HepG2 (cell line): Measurements from ENCODE around the gene ZFHX3. TPM values are rescaled to one million over a fixed set of nuclear protein-coding genes. Genes with fewer than 3 reads are reported as not detected.

Experiments
- BCL6 ChIP-seq: IDR thresholded peaks from 2 replicates; pipeline ENCODE4 v1.6.1; 2016; ENCODE audit warnings: missing genetic modification reagents, missing compliant biosample characterization
- ELF4 ChIP-seq: sonication (generic); formaldehyde crosslinking; IDR thresholded peaks from 2 replicates; pipeline ENCODE4 v1.5.0; 2020; ENCODE audit warnings: missing genetic modification reagents, mild to moderate bottlenecking, moderate library complexity, borderline replicate concordance
- FOXP1 ChIP-seq, 2 experiments: fragments of 450-650 bp in 1 of 2; IDR thresholded peaks; 2 replicates each; pipeline ENCODE4 v1.6.1; 2017 to 2018; ENCODE audit warnings: antibody characterized with exemption in 1 of 2
- JUND ChIP-seq: sonication (generic); formaldehyde crosslinking; IDR thresholded peaks from 2 replicates; pipeline ENCODE4 v1.8.0; 2022; ENCODE audit warnings: mild to moderate bottlenecking, missing genetic modification reagents
- NR2F6 ChIP-seq, 2 experiments: IDR thresholded peaks; 2 replicates each; pipeline ENCODE4 v1.6.1; 2016; ENCODE audit warnings: antibody characterized with exemption in 1 of 2, mild to moderate bottlenecking in 1 of 2
- RARG ChIP-seq: sonication (generic); formaldehyde crosslinking; IDR thresholded peaks from 2 replicates; pipeline ENCODE4 v1.4.0; 2020; ENCODE audit warnings: low read depth, mild to moderate bottlenecking, missing genetic modification reagents
- RELA ChIP-seq: sonication (generic); formaldehyde crosslinking; IDR thresholded peaks from 2 replicates; pipeline ENCODE4 v1.4.0; 2020; ENCODE audit warnings: missing genetic modification reagents
- SAP130 ChIP-seq: IDR thresholded peaks from 2 replicates; pipeline ENCODE4 v1.6.1; 2016; ENCODE audit warnings: low read depth
- SMAD3 ChIP-seq: sonication (generic); formaldehyde crosslinking; IDR thresholded peaks from 2 replicates; pipeline ENCODE4 v1.4.0; 2020; ENCODE audit warnings: missing genetic modification reagents
- SOX13 ChIP-seq, 3 experiments: fragments of 450-650 bp in 1 of 3; sonication (generic) in 1 of 3; formaldehyde crosslinking in 1 of 3; IDR thresholded peaks in 2 of 3; conservative IDR thresholded peaks in 1 of 3; 2 replicates each; pipeline versions ENCODE4 v1.5.0 to v1.6.1; 2016 to 2020; ENCODE audit warnings: antibody characterized with exemption in 1 of 3, mild to moderate bottlenecking in 1 of 3, missing compliant biosample characterization in 1 of 3, missing genetic modification reagents in 1 of 3, moderate library complexity in 1 of 3
- SOX5 ChIP-seq: IDR thresholded peaks from 2 replicates; pipeline ENCODE4 v1.6.1; 2016; ENCODE audit warnings: borderline replicate concordance
- ZSCAN29 ChIP-seq: sonication (generic); formaldehyde crosslinking; conservative IDR thresholded peaks from 2 replicates; pipeline ENCODE4 v1.4.0; 2020; ENCODE audit warnings: mild to moderate bottlenecking, missing genetic modification reagents
- polyA plus RNA-seq, 8 experiments: library from polyadenylated mRNA; depleted of rRNA in 3 of 8; stranded (reverse) in 7 of 8; unstranded in 1 of 8; fragments of >200 nt; fragmentation: Illumina TruSeq in 4 of 8; extraction: Trizol in 4 of 8; gene quantifications; 2 replicates each; pipeline versions ENCODE4 v1.2.1 to v1.2.3, GENCODE V29; 2011 to 2016; ENCODE audit warnings: low read depth in 4 of 8, missing spikeins in 1 of 8, mixed read lengths in 1 of 8; ENCODE audit not compliant: insufficient read depth in 1 of 8
- total RNA-seq, 5 experiments: library from RNA; depleted of rRNA; stranded (reverse); fragments of >200 nt; fragmentation: Illumina TruSeq; extraction: Trizol; gene quantifications; 2 replicates each; pipeline ENCODE4 v1.2.3, GENCODE V29; 2016; ENCODE audit warnings: low read depth in 1 of 5
- TF ChIP-seq, protein P1 (sequence below), 2 experiments: IDR thresholded peaks; 2 replicates each; pipeline ENCODE4 v1.6.1; 2011 to 2012; ENCODE audit warnings: low read length in 2 of 2, borderline replicate concordance in 1 of 2, low read depth in 1 of 2, mild to moderate bottlenecking in 1 of 2, moderate library complexity in 1 of 2
- TF ChIP-seq, protein P2 (sequence below): sonication (generic); IDR thresholded peaks from 2 replicates; pipeline ENCODE4 v1.6.1; 2016; ENCODE audit warnings: low read depth, borderline replicate concordance
- TF ChIP-seq, protein P3 (sequence below): sonication (generic); formaldehyde crosslinking; IDR thresholded peaks from 2 replicates; pipeline ENCODE4 v1.8.1; 2022; ENCODE audit warnings: low read depth, mild to moderate bottlenecking, missing genetic modification reagents
- TF ChIP-seq, protein P4 (sequence below): sonication (generic); formaldehyde crosslinking; IDR thresholded peaks from 2 replicates; pipeline ENCODE4 v1.9.0; 2022; ENCODE audit warnings: missing genetic modification reagents, mild to moderate bottlenecking, borderline replicate concordance
- TF ChIP-seq, protein P5 (sequence below): IDR thresholded peaks from 2 replicates; pipeline ENCODE4 v1.6.1; 2016; ENCODE audit warnings: missing genetic modification reagents, missing compliant biosample characterization

ZFHX3 gene
- total and polyA plus RNA-seq, 2 of the 13 experiments (the other 11 are each of a cell fraction or from before 2014, with no cell fraction given), result 5.0 to 6.0 TPM

DNA sequence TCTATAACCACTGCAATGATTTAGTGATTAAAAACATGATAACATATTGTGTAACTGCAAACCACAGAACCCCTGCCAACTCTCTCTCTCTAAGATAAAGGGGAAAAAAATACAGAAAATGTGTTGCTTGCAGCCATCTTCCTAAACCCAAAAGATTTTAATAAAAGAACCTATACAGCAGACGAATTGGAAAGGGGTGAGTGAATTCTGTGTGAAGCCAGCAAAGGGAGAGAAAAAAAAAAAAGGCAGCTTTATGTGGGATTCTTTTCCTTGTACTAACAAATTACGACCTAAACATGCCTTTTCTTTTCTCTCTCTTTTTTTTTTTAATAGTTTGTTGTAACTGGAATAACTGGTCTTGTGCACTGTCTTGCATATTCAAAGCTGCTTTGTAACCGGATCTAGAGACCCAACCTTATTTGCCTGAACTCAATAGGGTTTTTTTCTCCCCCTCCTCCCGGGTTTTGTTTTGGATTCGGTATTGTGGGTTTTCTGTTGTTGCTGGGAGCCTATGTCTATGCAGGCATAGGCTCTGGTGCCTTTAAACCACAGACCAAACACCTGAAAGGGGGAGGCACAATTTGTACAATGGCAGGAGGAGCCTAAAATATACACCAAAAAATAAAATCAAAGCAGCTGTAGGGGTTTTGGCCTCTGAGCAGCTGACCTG is 7.0 kb upstream of the ZFHX3 start (continued):
- TF ChIP-seq, protein P1, sequence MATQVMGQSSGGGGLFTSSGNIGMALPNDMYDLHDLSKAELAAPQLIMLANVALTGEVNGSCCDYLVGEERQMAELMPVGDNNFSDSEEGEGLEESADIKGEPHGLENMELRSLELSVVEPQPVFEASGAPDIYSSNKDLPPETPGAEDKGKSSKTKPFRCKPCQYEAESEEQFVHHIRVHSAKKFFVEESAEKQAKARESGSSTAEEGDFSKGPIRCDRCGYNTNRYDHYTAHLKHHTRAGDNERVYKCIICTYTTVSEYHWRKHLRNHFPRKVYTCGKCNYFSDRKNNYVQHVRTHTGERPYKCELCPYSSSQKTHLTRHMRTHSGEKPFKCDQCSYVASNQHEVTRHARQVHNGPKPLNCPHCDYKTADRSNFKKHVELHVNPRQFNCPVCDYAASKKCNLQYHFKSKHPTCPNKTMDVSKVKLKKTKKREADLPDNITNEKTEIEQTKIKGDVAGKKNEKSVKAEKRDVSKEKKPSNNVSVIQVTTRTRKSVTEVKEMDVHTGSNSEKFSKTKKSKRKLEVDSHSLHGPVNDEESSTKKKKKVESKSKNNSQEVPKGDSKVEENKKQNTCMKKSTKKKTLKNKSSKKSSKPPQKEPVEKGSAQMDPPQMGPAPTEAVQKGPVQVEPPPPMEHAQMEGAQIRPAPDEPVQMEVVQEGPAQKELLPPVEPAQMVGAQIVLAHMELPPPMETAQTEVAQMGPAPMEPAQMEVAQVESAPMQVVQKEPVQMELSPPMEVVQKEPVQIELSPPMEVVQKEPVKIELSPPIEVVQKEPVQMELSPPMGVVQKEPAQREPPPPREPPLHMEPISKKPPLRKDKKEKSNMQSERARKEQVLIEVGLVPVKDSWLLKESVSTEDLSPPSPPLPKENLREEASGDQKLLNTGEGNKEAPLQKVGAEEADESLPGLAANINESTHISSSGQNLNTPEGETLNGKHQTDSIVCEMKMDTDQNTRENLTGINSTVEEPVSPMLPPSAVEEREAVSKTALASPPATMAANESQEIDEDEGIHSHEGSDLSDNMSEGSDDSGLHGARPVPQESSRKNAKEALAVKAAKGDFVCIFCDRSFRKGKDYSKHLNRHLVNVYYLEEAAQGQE (IDR thresholded peaks at IDR 0.05; ENCODE audit: borderline replicate concordance in 1 of 2, low read depth in 1 of 2, low read length in 2 of 2), result 0 out of 4 replicates have a peak, but pooled peaks of 1 of the 2 experiments have one; percentile 8
- TF ChIP-seq, protein P2, sequence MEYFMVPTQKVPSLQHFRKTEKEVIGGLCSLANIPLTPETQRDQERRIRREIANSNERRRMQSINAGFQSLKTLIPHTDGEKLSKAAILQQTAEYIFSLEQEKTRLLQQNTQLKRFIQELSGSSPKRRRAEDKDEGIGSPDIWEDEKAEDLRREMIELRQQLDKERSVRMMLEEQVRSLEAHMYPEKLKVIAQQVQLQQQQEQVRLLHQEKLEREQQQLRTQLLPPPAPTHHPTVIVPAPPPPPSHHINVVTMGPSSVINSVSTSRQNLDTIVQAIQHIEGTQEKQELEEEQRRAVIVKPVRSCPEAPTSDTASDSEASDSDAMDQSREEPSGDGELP, result peak; percentile 25; the same call in 1 of the 2 replicates
- TF ChIP-seq RARG (CRISPR knock-in tag), result 0 out of 2 replicates have a peak, but pooled peaks have one; percentile 35
- TF ChIP-seq NR2F6 (IDR thresholded peaks at IDR 0.05), result peak; percentile 47; the same call in 1 of the 2 replicates
- TF ChIP-seq NR2F6 (CRISPR knock-in tag; IDR thresholded peaks at IDR 0.05), result no peak; the same call in 1 of the 2 replicates
- TF ChIP-seq SAP130 (CRISPR knock-in tag), result peak; percentile 4; the same call in 1 of the 2 replicates
- TF ChIP-seq SOX5 (CRISPR knock-in tag), result peak; percentile 37; the same call in 1 of the 2 replicates
- TF ChIP-seq, protein P3, sequence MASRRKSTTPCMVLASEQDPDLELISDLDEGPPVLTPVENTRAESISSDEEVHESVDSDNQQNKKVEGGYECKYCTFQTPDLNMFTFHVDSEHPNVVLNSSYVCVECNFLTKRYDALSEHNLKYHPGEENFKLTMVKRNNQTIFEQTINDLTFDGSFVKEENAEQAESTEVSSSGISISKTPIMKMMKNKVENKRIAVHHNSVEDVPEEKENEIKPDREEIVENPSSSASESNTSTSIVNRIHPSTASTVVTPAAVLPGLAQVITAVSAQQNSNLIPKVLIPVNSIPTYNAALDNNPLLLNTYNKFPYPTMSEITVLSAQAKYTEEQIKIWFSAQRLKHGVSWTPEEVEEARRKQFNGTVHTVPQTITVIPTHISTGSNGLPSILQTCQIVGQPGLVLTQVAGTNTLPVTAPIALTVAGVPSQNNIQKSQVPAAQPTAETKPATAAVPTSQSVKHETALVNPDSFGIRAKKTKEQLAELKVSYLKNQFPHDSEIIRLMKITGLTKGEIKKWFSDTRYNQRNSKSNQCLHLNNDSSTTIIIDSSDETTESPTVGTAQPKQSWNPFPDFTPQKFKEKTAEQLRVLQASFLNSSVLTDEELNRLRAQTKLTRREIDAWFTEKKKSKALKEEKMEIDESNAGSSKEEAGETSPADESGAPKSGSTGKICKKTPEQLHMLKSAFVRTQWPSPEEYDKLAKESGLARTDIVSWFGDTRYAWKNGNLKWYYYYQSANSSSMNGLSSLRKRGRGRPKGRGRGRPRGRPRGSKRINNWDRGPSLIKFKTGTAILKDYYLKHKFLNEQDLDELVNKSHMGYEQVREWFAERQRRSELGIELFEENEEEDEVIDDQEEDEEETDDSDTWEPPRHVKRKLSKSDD, result no peak
- TF ChIP-seq RELA (CRISPR knock-in tag), result no peak
- TF ChIP-seq, protein P4, sequence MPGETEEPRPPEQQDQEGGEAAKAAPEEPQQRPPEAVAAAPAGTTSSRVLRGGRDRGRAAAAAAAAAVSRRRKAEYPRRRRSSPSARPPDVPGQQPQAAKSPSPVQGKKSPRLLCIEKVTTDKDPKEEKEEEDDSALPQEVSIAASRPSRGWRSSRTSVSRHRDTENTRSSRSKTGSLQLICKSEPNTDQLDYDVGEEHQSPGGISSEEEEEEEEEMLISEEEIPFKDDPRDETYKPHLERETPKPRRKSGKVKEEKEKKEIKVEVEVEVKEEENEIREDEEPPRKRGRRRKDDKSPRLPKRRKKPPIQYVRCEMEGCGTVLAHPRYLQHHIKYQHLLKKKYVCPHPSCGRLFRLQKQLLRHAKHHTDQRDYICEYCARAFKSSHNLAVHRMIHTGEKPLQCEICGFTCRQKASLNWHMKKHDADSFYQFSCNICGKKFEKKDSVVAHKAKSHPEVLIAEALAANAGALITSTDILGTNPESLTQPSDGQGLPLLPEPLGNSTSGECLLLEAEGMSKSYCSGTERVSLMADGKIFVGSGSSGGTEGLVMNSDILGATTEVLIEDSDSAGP (CRISPR knock-in tag), result 0 out of 2 replicates have a peak, but pooled peaks have one; percentile 39
- TF ChIP-seq ELF4 (CRISPR knock-in tag), result peak; percentile 6; the same call in 1 of the 2 replicates
- no peak for TF ChIP-seq SOX13 (IDR thresholded peaks at IDR 0.05)
- peak in 1 of 2 experiments; percentile 62; a peak in 2 of 4 replicates for TF ChIP-seq SOX13 (CRISPR knock-in tag; conservative IDR thresholded peaks at IDR 0.05 in 1 of 2, IDR thresholded peaks at IDR 0.05 in 1 of 2)
- TF ChIP-seq BCL6, result 0 out of 2 replicates have a peak, but pooled peaks have one; percentile 23
- peak; percentile 99 for TF ChIP-seq ZSCAN29 (CRISPR knock-in tag)
- TF ChIP-seq JUND (CRISPR knock-in tag), result no peak
- TF ChIP-seq, protein P5, sequence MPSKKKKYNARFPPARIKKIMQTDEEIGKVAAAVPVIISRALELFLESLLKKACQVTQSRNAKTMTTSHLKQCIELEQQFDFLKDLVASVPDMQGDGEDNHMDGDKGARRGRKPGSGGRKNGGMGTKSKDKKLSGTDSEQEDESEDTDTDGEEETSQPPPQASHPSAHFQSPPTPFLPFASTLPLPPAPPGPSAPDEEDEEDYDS (CRISPR knock-in tag), result peak; percentile 46; the same call in 1 of the 2 replicates
- TF ChIP-seq FOXP1 (IDR thresholded peaks at IDR 0.05), result no peak
- 0 out of 2 replicates have a peak, but pooled peaks have one; percentile 14 for TF ChIP-seq FOXP1 (CRISPR knock-in tag; IDR thresholded peaks at IDR 0.05)
- 0 out of 2 replicates have a peak, but pooled peaks have one; percentile 21 for TF ChIP-seq SMAD3 (CRISPR knock-in tag)
